Mesendoderm (in vitro differentiated cells): ENCODE measurements around the gene COG3.

Source experiments
- DNase-seq: peaks from one replicate; pipeline ENCODE4 v3.0.0; 2013
- H2AK5ac ChIP-seq: 2 replicates; pipeline ENCODE4 v1.6.1; 2013; ENCODE audit warnings: low read length, inconsistent platforms
- H2BK120ac ChIP-seq: 2 replicates; pipeline ENCODE4 v1.6.1; 2013; ENCODE audit warnings: low read depth, mild to moderate bottlenecking, low read length, moderate library complexity, mixed read lengths
- H2BK15ac ChIP-seq: replicated peaks from 2 replicates; pipeline ENCODE4 v1.6.1; 2013; ENCODE audit warnings: low read depth, mild to moderate bottlenecking, moderate library complexity
- H2BK5ac ChIP-seq: 2 replicates; pipeline ENCODE4 v1.6.1; 2013; ENCODE audit warnings: low read length, inconsistent platforms
- H3K18ac ChIP-seq: 2 replicates; pipeline ENCODE4 v1.6.1; 2013; ENCODE audit warnings: mild to moderate bottlenecking, low read length, mixed read lengths
- H3K23ac ChIP-seq: one replicate; pipeline ENCODE4 v1.6.1; 2013; ENCODE audit warnings: low read length
- H3K27ac ChIP-seq: 2 replicates; pipeline ENCODE4 v1.5.1; 2013; ENCODE audit warnings: low read depth, mild to moderate bottlenecking, inconsistent platforms, low read length, moderate library complexity
- H3K27me3 ChIP-seq: 2 replicates; pipeline ENCODE4 v1.6.1; 2013; ENCODE audit warnings: low read length, control low read depth, mild to moderate bottlenecking, inconsistent platforms; ENCODE audit not compliant: insufficient read depth, poor library complexity
- H3K36me3 ChIP-seq: 2 replicates; pipeline ENCODE4 v1.6.1; 2013; ENCODE audit warnings: low read length, inconsistent platforms; ENCODE audit not compliant: control insufficient read depth, insufficient read depth
- H3K4ac ChIP-seq: one replicate; pipeline ENCODE4 v1.6.1; 2013; ENCODE audit warnings: low read depth, mild to moderate bottlenecking, low read length, moderate library complexity
- H3K4me1 ChIP-seq: 2 replicates; pipeline ENCODE4 v1.6.1; 2013; ENCODE audit warnings: low read depth, low read length, inconsistent platforms; ENCODE audit not compliant: control insufficient read depth
- H3K4me2 ChIP-seq: 2 replicates; pipeline ENCODE4 v1.6.1; 2013; ENCODE audit warnings: low read length
- H3K4me3 ChIP-seq: 2 replicates; pipeline ENCODE4 v1.5.1; 2013; ENCODE audit warnings: mild to moderate bottlenecking, low read length
- H3K56ac ChIP-seq: one replicate; pipeline ENCODE4 v1.6.1; 2013; ENCODE audit warnings: low read length
- H3K79me1 ChIP-seq: 2 replicates; pipeline ENCODE4 v1.6.1; 2013; ENCODE audit warnings: low read length, inconsistent platforms
- H3K79me2 ChIP-seq: 2 replicates; pipeline ENCODE4 v1.6.1; 2013; ENCODE audit warnings: mild to moderate bottlenecking, low read length; ENCODE audit not compliant: control insufficient read depth, insufficient read depth
- H3K9ac ChIP-seq: 2 replicates; pipeline ENCODE4 v1.6.1; 2013; ENCODE audit warnings: low read length, inconsistent platforms
- H4K5ac ChIP-seq: one replicate; pipeline ENCODE4 v1.6.1; 2013; ENCODE audit warnings: low read length
- H4K8ac ChIP-seq: one replicate; pipeline ENCODE4 v1.6.1; 2013; ENCODE audit warnings: low read depth, mild to moderate bottlenecking, control low read depth, low read length, moderate library complexity
- WGBS: extraction: QIAGEN DNeasy Blood & Tissue Kit; methylation state at CpG from one replicate; pipeline ENCODE4 v1.1.7; 2013; ENCODE audit warnings: low lambda C conversion rate, missing lambda C conversion rate; ENCODE audit not compliant: insufficient coverage; ENCODE audit errors: extremely low coverage; 5-methylcytosine and 5-hydroxymethylcytosine counted together

The COG3 gene

DNA sequence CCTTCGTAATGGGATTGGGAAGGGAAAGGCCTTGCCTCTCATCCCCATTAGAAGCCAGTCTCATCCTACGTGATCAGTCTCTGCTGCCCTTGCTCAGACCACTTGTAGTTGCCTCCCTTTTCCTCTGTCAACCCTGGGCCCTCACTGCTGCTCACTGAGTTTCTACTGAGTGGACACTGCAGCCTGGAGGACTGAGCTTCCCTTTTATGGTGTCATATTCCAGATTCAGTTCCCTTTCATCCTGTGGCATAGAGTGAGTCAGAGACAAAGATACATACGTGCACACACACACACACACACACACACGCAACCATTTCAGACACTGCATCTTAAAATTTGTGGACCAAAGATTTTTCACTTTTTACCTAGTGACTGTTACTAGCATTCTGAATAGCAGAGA lies 56.6 kb downstream of the COG3 start:
- H3K23ac ChIP-seq, result no peak overlapping the region
- no peak overlapping the region for H3K18ac ChIP-seq
- no CpG with 5 or more reads among the region's 4 CpGs for WGBS
- H3K4me2 ChIP-seq, result no peak overlapping the region
- H2BK15ac ChIP-seq, result no peak overlapping the region
- DNase-seq, result no peak
- H3K9ac ChIP-seq, result no peak overlapping the region
- no peak overlapping the region for H2AK5ac ChIP-seq
- no peaks in the 10 kb centered on the region for H3K79me2 ChIP-seq
- no peak overlapping the region for H4K5ac ChIP-seq
- no peak overlapping the region for H3K4ac ChIP-seq
- no peak overlapping the region for H2BK5ac ChIP-seq
- no peaks in the 10 kb centered on the region for H3K4me1 ChIP-seq
- H2BK120ac ChIP-seq, result no peak overlapping the region
- H3K27ac ChIP-seq, result no peak overlapping the region
- no peaks in the 10 kb centered on the region for H3K79me1 ChIP-seq
- H3K36me3 ChIP-seq, result no peaks in the 10 kb centered on the region
- H4K8ac ChIP-seq, result no peak overlapping the region
- no peaks in the 10 kb centered on the region for H3K27me3 ChIP-seq
- H3K56ac ChIP-seq, result no peak overlapping the region
- no peak overlapping the region for H3K4me3 ChIP-seq

GRCh38 chr13:45522571-45522970 lies 57.8 kb downstream of the COG3 start:
- no peaks in the 10 kb centered on the region for H3K79me1 ChIP-seq
- H3K56ac ChIP-seq, result no peak overlapping the region
- H2BK120ac ChIP-seq, result no peak overlapping the region
- no peak overlapping the region for H2BK15ac ChIP-seq
- H3K4me1 ChIP-seq, result no peaks in the 10 kb centered on the region
- no peak overlapping the region for H4K8ac ChIP-seq
- H3K27ac ChIP-seq, result no peak overlapping the region
- H3K27me3 ChIP-seq, result no peaks in the 10 kb centered on the region
- no peaks in the 10 kb centered on the region for H3K36me3 ChIP-seq
- H3K4me3 ChIP-seq, result no peak overlapping the region
- no peaks in the 10 kb centered on the region for H3K79me2 ChIP-seq
- H3K4ac ChIP-seq, result no peak overlapping the region
- no peak overlapping the region for H3K4me2 ChIP-seq
- H3K18ac ChIP-seq, result no peak overlapping the region
- WGBS, result no CpG with 5 or more reads among the region's 2 CpGs
- no peak overlapping the region for H4K5ac ChIP-seq
- H3K9ac ChIP-seq, result no peak overlapping the region
- peak; percentile 53 for DNase-seq
- no peak overlapping the region for H2BK5ac ChIP-seq
- H3K23ac ChIP-seq, result no peak overlapping the region
- no peak overlapping the region for H2AK5ac ChIP-seq

GRCh38 chr13:45527699-45528462 lies 63.1 kb downstream of the COG3 start:
- Histone ChIP-seq H3K4ac (no peak overlapping the region), H4K8ac (peak overlapping the region; percentile 81), H3K4me2 (no peak overlapping the region), H2BK120ac (peak overlapping the region; percentile 82), H3K27ac (peak overlapping the region; percentile 65), H3K36me3 (no peaks in the 10 kb centered on the region), H2BK15ac (no peak overlapping the region), H3K4me1 (no peaks in the 10 kb centered on the region), H3K9ac (no peak overlapping the region), H3K27me3 (no peaks in the 10 kb centered on the region), H3K4me3 (no peak overlapping the region), H3K79me2 (no peaks in the 10 kb centered on the region), H3K18ac (peak overlapping the region; percentile 80), H3K23ac (no peak overlapping the region), H2BK5ac (no peak overlapping the region), H3K56ac (no peak overlapping the region), H4K5ac (no peak overlapping the region), H3K79me1 (no peaks in the 10 kb centered on the region), H2AK5ac (no peak overlapping the region)
- WGBS, result no CpG with 5 or more reads among the region's 6 CpGs
- DNase-seq, result peak; percentile 92

GRCh38 chr13:45529758-45530157 lies 65.0 kb downstream of the COG3 start:
- Histone ChIP-seq H3K4ac (no peak overlapping the region), H2BK120ac (no peak overlapping the region), H3K79me1 (no peaks in the 10 kb centered on the region), H3K9ac (no peak overlapping the region), H2BK5ac (no peak overlapping the region), H3K36me3 (peaks cover 2% of the 10 kb centered on the region), H3K18ac (no peak overlapping the region), H4K5ac (no peak overlapping the region), H3K23ac (no peak overlapping the region), H3K27me3 (no peaks in the 10 kb centered on the region), H3K4me1 (no peaks in the 10 kb centered on the region), H2AK5ac (no peak overlapping the region), H3K56ac (no peak overlapping the region), H3K79me2 (no peaks in the 10 kb centered on the region), H4K8ac (no peak overlapping the region), H2BK15ac (no peak overlapping the region), H3K4me2 (no peak overlapping the region), H3K4me3 (no peak overlapping the region), H3K27ac (no peak overlapping the region)
- WGBS, result no CpG with 5 or more reads among the region's 3 CpGs
- no peak for DNase-seq

- H3K4me3 ChIP-seq, result no peak overlapping the region
- H3K27ac ChIP-seq, result no peak overlapping the region
- no peaks in the 10 kb centered on the region for H3K79me1 ChIP-seq
- H3K56ac ChIP-seq, result no peak overlapping the region
- H3K4ac ChIP-seq, result no peak overlapping the region
- no peak overlapping the region for H3K4me2 ChIP-seq
- H3K9ac ChIP-seq, result no peak overlapping the region
- H2BK15ac ChIP-seq, result no peak overlapping the region
- H3K36me3 ChIP-seq, result peaks cover 7% of the 10 kb centered on the region
- no peak overlapping the region for H2BK5ac ChIP-seq
- no peak overlapping the region for H3K23ac ChIP-seq
- no peak overlapping the region for H2BK120ac ChIP-seq
- no peak overlapping the region for H4K5ac ChIP-seq
- no peaks in the 10 kb centered on the region for H3K27me3 ChIP-seq
- H3K79me2 ChIP-seq, result no peaks in the 10 kb centered on the region
- no peak for DNase-seq
- H4K8ac ChIP-seq, result no peak overlapping the region
- WGBS, result no CpG with 5 or more reads among the region's 9 CpGs
- no peaks in the 10 kb centered on the region for H3K4me1 ChIP-seq
- H2AK5ac ChIP-seq, result no peak overlapping the region
- no peak overlapping the region for H3K18ac ChIP-seq
Measured at GRCh38 chr13:45534604-45535003, 69.9 kb downstream of the COG3 start.

DNA sequence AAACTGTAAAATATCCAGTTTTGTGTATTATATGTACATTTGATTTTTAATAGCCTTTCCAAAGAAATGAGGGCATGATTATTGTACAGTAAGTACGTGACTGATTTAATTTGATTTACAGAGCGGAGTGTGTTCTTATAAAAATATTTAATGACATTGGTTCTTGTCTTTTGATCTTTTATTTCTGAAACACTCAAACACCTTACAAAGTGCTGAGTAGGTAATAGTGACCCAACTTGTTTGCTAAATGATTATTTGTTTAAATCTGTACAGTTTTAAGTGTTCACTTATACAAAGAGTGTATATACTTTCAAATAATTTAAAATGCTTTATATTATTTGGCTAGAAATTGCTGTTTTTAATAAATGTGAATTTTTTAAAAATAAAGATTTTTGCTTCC lies 71.5 kb downstream of the COG3 start:
- Histone ChIP-seq H3K4me2 (no peak overlapping the region), H4K8ac (no peak overlapping the region), H3K27ac (no peak overlapping the region), H2BK15ac (no peak overlapping the region), H2AK5ac (no peak overlapping the region), H3K27me3 (no peaks in the 10 kb centered on the region), H3K79me2 (no peaks in the 10 kb centered on the region), H3K18ac (no peak overlapping the region), H4K5ac (no peak overlapping the region), H3K23ac (no peak overlapping the region), H3K4me3 (no peak overlapping the region), H3K36me3 (peaks cover 7% of the 10 kb centered on the region), H3K4ac (no peak overlapping the region), H2BK120ac (no peak overlapping the region), H3K4me1 (no peaks in the 10 kb centered on the region), H3K56ac (no peak overlapping the region), H3K9ac (no peak overlapping the region), H2BK5ac (no peak overlapping the region), H3K79me1 (no peaks in the 10 kb centered on the region)
- WGBS, result no CpG with 5 or more reads among the region's 2 CpGs
- DNase-seq, result no peak
